H1 (cell line): ENCODE measurements around the gene CD300C. TPM values are rescaled to one million over a fixed set of nuclear protein-coding genes. Genes with fewer than 3 reads are reported as not detected.

Source experiments
- CTCF ChIA-PET: fragments of 300-600 bp; sonication (Branson Sonifier 250); formaldehyde crosslinking; loops from one replicate; lab custom pipeline; 2021; ENCODE audit not compliant: partially characterized antibody; lab: Charles Lee
- POLR2A ChIA-PET: fragments of 300-600 bp; sonication (Branson Sonifier 250); formaldehyde crosslinking; loops from one replicate; lab custom pipeline; 2021; ENCODE audit warnings: inconsistent platforms; ENCODE audit not compliant: partially characterized antibody; lab: Charles Lee
- DNase-seq, 2 experiments: peaks; one replicate each; pipeline versions ENCODE4 v3.0.0 to v3.0.0-alpha.2; 2010 to 2022; ENCODE audit warnings: low spot score in 2 of 2, low read depth in 1 of 2, mixed read lengths in 1 of 2
- FAIRE-seq: peaks from 2 replicates; lab custom pipeline; 2011; peaks lifted over from hg19 to GRCh38; lab: Jason Lieb, UNC
- H2AFZ ChIP-seq: 2 replicates; pipeline ENCODE4 v1.8.1; 2012; ENCODE audit warnings: low read length, inconsistent platforms
- H2AK5ac ChIP-seq: 2 replicates; pipeline ENCODE4 v1.6.1; 2013; ENCODE audit warnings: low read depth, low read length
- H2BK120ac ChIP-seq: replicated peaks from 2 replicates; pipeline ENCODE3; 2013; ENCODE audit warnings: low read depth, low read length, inconsistent platforms
- H2BK12ac ChIP-seq: 2 replicates; pipeline ENCODE4 v1.6.1; 2013; ENCODE audit warnings: low read depth, low read length
- H2BK15ac ChIP-seq: 2 replicates; pipeline ENCODE4 v1.6.1; 2013; ENCODE audit warnings: low read length
- H2BK20ac ChIP-seq: 2 replicates; pipeline ENCODE4 v1.6.1; 2013; ENCODE audit warnings: low read length
- H2BK5ac ChIP-seq: 2 replicates; pipeline ENCODE4 v1.6.1; 2013; ENCODE audit warnings: low read depth, low read length
- H3K14ac ChIP-seq: 2 replicates; pipeline ENCODE4 v1.6.1; 2013; ENCODE audit warnings: inconsistent platforms; ENCODE audit not compliant: insufficient read length
- H3K18ac ChIP-seq: 2 replicates; pipeline ENCODE4 v1.6.1; 2013; ENCODE audit warnings: low read length; ENCODE audit errors: extremely low read depth
- H3K23ac ChIP-seq: 2 replicates; pipeline ENCODE4 v1.6.1; 2013; ENCODE audit warnings: inconsistent platforms; ENCODE audit not compliant: insufficient read length
- H3K23me2 ChIP-seq: 2 replicates; pipeline ENCODE4 v1.6.1; 2013; ENCODE audit warnings: low read depth, low read length
- H3K27ac ChIP-seq: 2 replicates; pipeline ENCODE4 v1.6.1; 2011; ENCODE audit warnings: low read depth, low read length, inconsistent platforms
- H3K27me3 ChIP-seq, 4 experiments: replicated peaks in 1 of 4; 1 replicate in 1 of 4; 2 replicates in 3 of 4; pipeline versions ENCODE4 v1.6.1 to v1.8.1; 2011 to 2013; ENCODE audit warnings: low read length in 3 of 4, mild to moderate bottlenecking in 3 of 4, inconsistent platforms in 2 of 4, mixed read lengths in 2 of 4, moderate library complexity in 1 of 4; ENCODE audit not compliant: control insufficient read depth in 3 of 4, insufficient read depth in 3 of 4; ENCODE audit errors: extremely low read depth in 1 of 4
- H3K36me3 ChIP-seq, 4 experiments: 2 replicates each; pipeline versions ENCODE4 v1.6.1 to v1.8.1; 2011 to 2013; ENCODE audit warnings: mild to moderate bottlenecking in 4 of 4, low read length in 3 of 4, moderate library complexity in 2 of 4, control low read depth in 1 of 4, inconsistent platforms in 1 of 4; ENCODE audit not compliant: insufficient read depth in 4 of 4, control insufficient read depth in 2 of 4
- H3K4ac ChIP-seq: replicated peaks from 2 replicates; pipeline ENCODE3; 2013; ENCODE audit warnings: low read length, low read depth, mixed read lengths, inconsistent platforms; ENCODE audit not compliant: insufficient read length
- H3K4me1 ChIP-seq, 4 experiments: replicated peaks in 1 of 4; 1 replicate in 1 of 4; 2 replicates in 3 of 4; pipeline versions ENCODE4 v1.6.1 to v1.8.1; 2011 to 2013; ENCODE audit warnings: low read length in 3 of 4, inconsistent platforms in 2 of 4, mixed read lengths in 1 of 4; ENCODE audit not compliant: insufficient read depth in 4 of 4, control insufficient read depth in 3 of 4
- H3K4me2 ChIP-seq, 2 experiments: 2 replicates each; pipeline versions ENCODE4 v1.6.1 to v1.8.1; 2011 to 2013; ENCODE audit warnings: low read depth in 2 of 2, low read length in 2 of 2, control low read depth in 1 of 2, inconsistent platforms in 1 of 2, mild to moderate bottlenecking in 1 of 2; ENCODE audit not compliant: insufficient read depth in 1 of 2
- H3K4me3 ChIP-seq, 4 experiments: fragments of 200-600, 300-600 bp in 1 of 4; sonication (generic), shearing (Covaris generic), sonication (Bioruptor Twin) in 1 of 4; 2 replicates each; pipeline versions ENCODE4 v1.5.1 to v1.8.1; 2011 to 2016; ENCODE audit warnings: low read length in 4 of 4, low read depth in 3 of 4, control low read depth in 2 of 4, inconsistent platforms in 2 of 4, mild to moderate bottlenecking in 2 of 4, mixed read lengths in 1 of 4, moderate library complexity in 1 of 4; ENCODE audit not compliant: insufficient read depth in 2 of 4; ENCODE audit errors: extremely low read depth in 1 of 4
- H3K56ac ChIP-seq: replicated peaks from 2 replicates; pipeline ENCODE3; 2013; ENCODE audit warnings: low read depth, mild to moderate bottlenecking, mixed read lengths, low read length, inconsistent platforms; ENCODE audit not compliant: insufficient read length
- H3K79me1 ChIP-seq: 2 replicates; pipeline ENCODE4 v1.6.1; 2013; ENCODE audit warnings: low read depth, low read length, control low read depth
- H3K79me2 ChIP-seq, 2 experiments: 2 replicates each; pipeline versions ENCODE4 v1.6.1 to v1.8.1; 2012 to 2013; ENCODE audit warnings: low read length in 2 of 2, mild to moderate bottlenecking in 2 of 2, inconsistent platforms in 1 of 2; ENCODE audit not compliant: insufficient read depth in 2 of 2, control insufficient read depth in 1 of 2
- H3K9ac ChIP-seq, 4 experiments: replicated peaks in 1 of 4; 1 replicate in 1 of 4; 2 replicates in 3 of 4; pipeline versions ENCODE4 v1.6.1 to v1.8.1; 2011 to 2013; ENCODE audit warnings: low read depth in 3 of 4, low read length in 3 of 4, control low read depth in 2 of 4, mild to moderate bottlenecking in 2 of 4, moderate library complexity in 2 of 4, inconsistent platforms in 1 of 4; ENCODE audit errors: extremely low read depth in 1 of 4
- H3K9me3 ChIP-seq, 2 experiments: 2 replicates each; pipeline versions ENCODE4 v1.6.1 to v1.8.1; 2012 to 2013; ENCODE audit warnings: mild to moderate bottlenecking in 2 of 2, moderate library complexity in 2 of 2, control low read depth in 1 of 2, inconsistent platforms in 1 of 2, low read depth in 1 of 2, low read length in 1 of 2, mixed read lengths in 1 of 2; ENCODE audit not compliant: insufficient read depth in 2 of 2
- H4K20me1 ChIP-seq, 2 experiments: replicated peaks in 1 of 2; 2 replicates each; pipeline versions ENCODE3 to v1.8.1; 2011 to 2013; ENCODE audit warnings: inconsistent platforms in 2 of 2, low read length in 2 of 2, mild to moderate bottlenecking in 1 of 2; ENCODE audit not compliant: insufficient read depth in 2 of 2, control insufficient read depth in 1 of 2
- H4K5ac ChIP-seq: 2 replicates; pipeline ENCODE4 v1.6.1; 2013; ENCODE audit warnings: low read length, low read depth, mixed read lengths, inconsistent platforms; ENCODE audit not compliant: insufficient read length
- H4K8ac ChIP-seq: 2 replicates; pipeline ENCODE4 v1.8.0; 2013; ENCODE audit warnings: mild to moderate bottlenecking, moderate library complexity, low read length, inconsistent platforms; ENCODE audit not compliant: insufficient read depth; ENCODE audit errors: extremely low read depth
- H4K91ac ChIP-seq: replicated peaks from 2 replicates; pipeline ENCODE3; 2013; ENCODE audit warnings: low read length, mixed read lengths, inconsistent platforms; ENCODE audit not compliant: insufficient read length
- CREB1 ChIP-seq: IDR thresholded peaks from 2 replicates; pipeline ENCODE4 v1.6.1; 2012; ENCODE audit warnings: inconsistent platforms
- KDM4A ChIP-seq: IDR thresholded peaks from one replicate; pipeline ENCODE4 v1.7.1; 2012; ENCODE audit warnings: low read depth, mild to moderate bottlenecking, moderate library complexity, low read length, inconsistent platforms; ENCODE audit not compliant: severe bottlenecking
- RAD21 ChIP-seq, 2 experiments: IDR thresholded peaks in 1 of 2; conservative IDR thresholded peaks in 1 of 2; 2 replicates each; pipeline ENCODE4 v1.6.1; 2011; ENCODE audit warnings: low read depth in 2 of 2, low read length in 2 of 2, improper control_type of control experiment in 1 of 2, inconsistent platforms in 1 of 2, mild to moderate bottlenecking in 1 of 2, moderate library complexity in 1 of 2
- RNF2 ChIP-seq: fragments of 200-900, 300-1000 bp; sonication (generic); IDR thresholded peaks from 2 replicates; pipeline ENCODE4 v1.7.1; 2016; ENCODE audit warnings: borderline replicate concordance, low read depth, mild to moderate bottlenecking, antibody characterized with exemption, low read length; ENCODE audit not compliant: poor library complexity, severe bottlenecking; ENCODE audit errors: missing control alignments
- RXRA ChIP-seq: IDR thresholded peaks from 2 replicates; pipeline ENCODE4 v1.6.1; 2011; ENCODE audit warnings: low read depth, mild to moderate bottlenecking, low read length, moderate library complexity; ENCODE audit not compliant: insufficient read depth
- ZNF274 ChIP-seq: IDR thresholded peaks from 2 replicates; pipeline ENCODE4 v1.7.0; 2012; ENCODE audit warnings: low read length, borderline replicate concordance; ENCODE audit errors: extremely low read depth
- WGBS, 2 experiments: shearing (Covaris generic) in 1 of 2; methylation state at CpG; one replicate each; pipeline versions ENCODE4 v1.1.6 to v1.1.7; 2013 to 2015; ENCODE audit warnings: low lambda C conversion rate in 2 of 2, mixed read lengths in 2 of 2, inconsistent platforms in 1 of 2, low coverage in 1 of 2, missing lambda C conversion rate in 1 of 2; ENCODE audit not compliant: insufficient replicate concordance in 2 of 2, insufficient coverage in 1 of 2, insufficient read length in 1 of 2; ENCODE audit errors: extremely low coverage in 1 of 2, missing lambda C conversion rate in 1 of 2; 5-methylcytosine and 5-hydroxymethylcytosine counted together
- polyA plus RNA-seq, 7 experiments: library from polyadenylated mRNA; depleted of rRNA in 3 of 7; stranded (reverse) in 5 of 7; unstranded in 2 of 7; fragments of >200 nt in 5 of 7; fragments of 200-250 nt in 2 of 7; gene quantifications; 1 replicate in 5 of 7; 2 replicates in 1 of 7; 4 replicates in 1 of 7; pipeline versions ENCODE4 v1.2.1 to v1.2.3, GENCODE V29; 2011 to 2013; ENCODE audit warnings: missing spikeins in 2 of 7, mixed read lengths in 2 of 7
- total RNA-seq: library from RNA; stranded (reverse); fragmentation: NEBNext Ultra II Directional; extraction: Animal tissue kit (Norgen Biotek cat#: 25700); gene quantifications from 2 replicates; pipeline ENCODE4 v1.2.1, GENCODE V29; 2021

Gene CD300C
- total and polyA plus RNA-seq, 2 of the 8 experiments (the other 6 are each of a cell fraction or from before 2014, with no cell fraction given), result not detected

- H2BK5ac ChIP-seq, result no peak overlapping the region
- H3K56ac ChIP-seq, result no peak overlapping the region
- H3K18ac ChIP-seq, result no peak overlapping the region
- no peak for DNase-seq
- H2AFZ ChIP-seq, result no peak overlapping the region
- POLR2A ChIA-PET, result interaction anchor here (0.6 to 1.0 kb wide), 2 partner anchors 15 to 307 kb away, joined by 3 read pairs; no protein-coding TSS in a partner anchor
- no peak overlapping the region for H3K4ac ChIP-seq
- peaks cover 10 to 15% of the 10 kb centered on the region in 2 experiments; a peak in 3 of 4 replicates for H3K9me3 ChIP-seq
- TF ChIP-seq RNF2, result no peak
- no peak for TF ChIP-seq ZNF274
- no peak for TF ChIP-seq KDM4A
- no peak for TF ChIP-seq RXRA
- TF ChIP-seq RAD21 (IDR thresholded peaks at IDR 0.05 in 1 of 2, conservative IDR thresholded peaks at IDR 0.05 in 1 of 2; ENCODE audit: low read depth in 2 of 2, low read length in 2 of 2), result no peak
- no peak for TF ChIP-seq CREB1
- no peaks in the 10 kb centered on the region for H3K36me3 ChIP-seq
- H2AK5ac ChIP-seq, result no peak overlapping the region
- H3K4me1 ChIP-seq, result peaks cover 0 to 1% (median under 1%) of the 10 kb centered on the region in 4 experiments; a peak in 2 of 7 replicates
- no peak overlapping the region for H4K91ac ChIP-seq
- H3K27me3 ChIP-seq, result peaks cover 0 to 2% (median 0%) of the 10 kb centered on the region in 4 experiments; a peak in 2 of 7 replicates
- H3K14ac ChIP-seq, result no peak overlapping the region
- H4K20me1 ChIP-seq, result no peaks in the 10 kb centered on the region
- H2BK15ac ChIP-seq, result no peak overlapping the region
- H3K79me1 ChIP-seq, result no peaks in the 10 kb centered on the region
- CTCF ChIA-PET, result interaction anchor here (0.7 to 3.6 kb wide), 5 partner anchors 11 to 254 kb away, joined by 3 to 13 read pairs (median 3); partner anchors contain the start of gene GPR142
- H2BK12ac ChIP-seq, result no peak overlapping the region
- no peak overlapping the region for H4K8ac ChIP-seq
- H3K9ac ChIP-seq, result no peak overlapping the region
- no peak overlapping the region for H2BK20ac ChIP-seq
- no peak for FAIRE-seq
- H3K27ac ChIP-seq, result no peak overlapping the region
- H4K5ac ChIP-seq, result no peak overlapping the region
- H2BK120ac ChIP-seq, result no peak overlapping the region
- no peak overlapping the region for H3K4me3 ChIP-seq
- WGBS, 2 experiments, result 86% methylated on average over 3 of the region's 3 CpGs; no CpG with 5 or more reads in 1 of the 2 experiments
- H3K4me2 ChIP-seq, result no peak overlapping the region
- H3K23ac ChIP-seq, result no peak overlapping the region
- no peaks in the 10 kb centered on the region for H3K23me2 ChIP-seq
- H3K79me2 ChIP-seq, result no peaks in the 10 kb centered on the region
Observed at GRCh38 chr17:74526681-74527080, 19.2 kb downstream of the CD300C start.
